K562 (cell line): ENCODE measurements around the gene PCNX3. TPM values are rescaled to one million over a fixed set of nuclear protein-coding genes. Genes with fewer than 3 reads are reported as not detected.

Experiments used
- ARID1B ChIP-seq: fragments of 450-650 bp; IDR thresholded peaks from 2 replicates; pipeline ENCODE4 v1.6.1; 2016; ENCODE audit warnings: antibody characterized with exemption, mild to moderate bottlenecking, inconsistent platforms
- ASH1L ChIP-seq: fragments of 450-650 bp; IDR thresholded peaks from 2 replicates; pipeline ENCODE4 v1.6.1; 2018; ENCODE audit warnings: borderline replicate concordance, mild to moderate bottlenecking, low read depth; ENCODE audit not compliant: partially characterized antibody
- BMI1 ChIP-seq: fragments of 150-350 bp; IDR thresholded peaks from 2 replicates; pipeline ENCODE4 v1.6.1; 2014; ENCODE audit warnings: low read length
- CEBPB ChIP-seq: fragments of 450-650 bp; IDR thresholded peaks from 2 replicates; pipeline ENCODE4 v1.6.1; 2016; ENCODE audit warnings: missing genetic modification characterization, missing compliant biosample characterization
- CHD2 ChIP-seq: IDR thresholded peaks from 2 replicates; pipeline ENCODE4 v1.6.1; 2011; ENCODE audit warnings: low read depth, low read length
- CREB5 ChIP-seq: fragments of 250-450 bp; sonication (Bioruptor Pico); IDR thresholded peaks from 2 replicates; pipeline ENCODE4 v1.5.0; 2020; ENCODE audit warnings: mild to moderate bottlenecking
- DMBX1 ChIP-seq: fragments of 250-450 bp; sonication (Bioruptor Pico); IDR thresholded peaks from 2 replicates; pipeline ENCODE4 v1.8.0; 2022; ENCODE audit warnings: inconsistent platforms, mild to moderate bottlenecking, moderate library complexity, borderline replicate concordance
- ELK1 ChIP-seq: sonication (generic); formaldehyde crosslinking; IDR thresholded peaks from 2 replicates; pipeline ENCODE4 v1.8.1; 2022; ENCODE audit warnings: missing genetic modification reagents
- FOXJ3 ChIP-seq: sonication (generic); formaldehyde crosslinking; IDR thresholded peaks from 2 replicates; pipeline ENCODE4 v1.4.0; 2020; ENCODE audit warnings: mild to moderate bottlenecking, missing genetic modification reagents
- MLX ChIP-seq, 2 experiments: fragments of 450-650 bp in 1 of 2; sonication (generic) in 1 of 2; formaldehyde crosslinking; conservative IDR thresholded peaks; 2 replicates each; pipeline versions ENCODE4 v1.4.0 to v1.8.1; 2020 to 2022; ENCODE audit warnings: mild to moderate bottlenecking in 1 of 2, missing genetic modification reagents in 1 of 2
- MYC ChIP-seq, 2 experiments: fragments of 250-450 bp in 1 of 2; sonication (Bioruptor Pico) in 1 of 2; IDR thresholded peaks; 2 replicates each; pipeline versions ENCODE4 v1.5.1 to v1.6.1; 2012 to 2021; ENCODE audit warnings: low read depth in 2 of 2, borderline replicate concordance in 1 of 2, improper control_type of control experiment in 1 of 2, low read length in 1 of 2, mild to moderate bottlenecking in 1 of 2, moderate library complexity in 1 of 2
- NFATC3 ChIP-seq: fragments of 450-650 bp; IDR thresholded peaks from 2 replicates; pipeline ENCODE4 v1.6.1; 2017; ENCODE audit warnings: mild to moderate bottlenecking
- PREB ChIP-seq: sonication (generic); formaldehyde crosslinking; IDR thresholded peaks from 2 replicates; pipeline ENCODE4 v1.8.1; 2023; ENCODE audit warnings: mild to moderate bottlenecking, missing genetic modification reagents
- RFX7 ChIP-seq: fragments of 250-450 bp; sonication (Bioruptor Pico); IDR thresholded peaks from 2 replicates; pipeline ENCODE4 v1.5.1; 2021; ENCODE audit warnings: mild to moderate bottlenecking
- SP2 ChIP-seq: IDR thresholded peaks from 2 replicates; pipeline ENCODE4 v1.6.1; 2011; ENCODE audit warnings: mild to moderate bottlenecking, low read depth, low read length, moderate library complexity; ENCODE audit not compliant: poor library complexity, severe bottlenecking; ENCODE audit errors: extremely low read depth
- ZFP1 ChIP-seq: fragments of 450-650 bp; formaldehyde crosslinking; IDR thresholded peaks from 2 replicates; pipeline ENCODE4 v1.4.0; 2020; ENCODE audit warnings: mild to moderate bottlenecking, mixed read lengths
- ZNF511 ChIP-seq: sonication (generic); formaldehyde crosslinking; IDR thresholded peaks from 2 replicates; pipeline ENCODE4 v1.8.0; 2022; ENCODE audit warnings: mild to moderate bottlenecking, missing genetic modification reagents
- ZNF518B ChIP-seq: fragments of 250-450 bp; sonication (Bioruptor Pico); IDR thresholded peaks from 2 replicates; pipeline ENCODE4 v1.5.0; 2021; ENCODE audit warnings: mild to moderate bottlenecking, moderate library complexity
- ZNF764 ChIP-seq: fragments of 250-450 bp; sonication (Bioruptor Pico); IDR thresholded peaks from 2 replicates; pipeline ENCODE4 v1.4.0; 2020; ENCODE audit warnings: low read depth, mild to moderate bottlenecking, moderate library complexity
- polyA plus RNA-seq, 8 experiments: library from polyadenylated mRNA; depleted of rRNA in 4 of 8; stranded (reverse) in 5 of 8; unstranded in 3 of 8; fragments of >200 nt; fragmentation: Nextera tagmentation in 2 of 8; fragmentation: Illumina TruSeq in 1 of 8; extraction: Ambion mirVana in 2 of 8; extraction: Trizol in 1 of 8; gene quantifications; 2 replicates each; pipeline versions ENCODE4 v1.2.1 to v1.2.3, GENCODE V29; 2011 to 2014; ENCODE audit warnings: inconsistent platforms in 1 of 8, missing spikeins in 1 of 8
- total RNA-seq, 7 experiments: library from RNA; depleted of rRNA in 6 of 7; stranded (reverse); fragments of >200 nt in 6 of 7; fragmentation: Illumina TruSeq in 2 of 7; extraction: Trizol in 2 of 7; gene quantifications; 2 replicates each; pipeline versions ENCODE4 v1.2.1 to v1.2.3, GENCODE V29; 2011 to 2021; ENCODE audit warnings: low replicate concordance in 1 of 7

PCNX3 gene
- total and polyA plus RNA-seq, 9 of the 15 experiments (the other 6 are each of a cell fraction or from before 2014, with no cell fraction given), result 0.11 to 47.8 (median 12.8) TPM

GRCh38 chr11:65615229-65615949 lies at the start of gene PCNX3 (continued):
- TF ChIP-seq CREB5, result no peak
- TF ChIP-seq SP2, result peak; percentile 82
- TF ChIP-seq ARID1B, result no peak
- no peak for TF ChIP-seq ZFP1 (CRISPR knock-in tag)
- no peak for TF ChIP-seq FOXJ3 (CRISPR knock-in tag)
- TF ChIP-seq CHD2, result peak; percentile 88
- TF ChIP-seq ZNF518B, result no peak
- no peak for TF ChIP-seq MLX (CRISPR knock-in tag; conservative IDR thresholded peaks at IDR 0.05)
- TF ChIP-seq ZNF764 (CRISPR knock-in tag), result no peak
- peak; percentile 11 for TF ChIP-seq MYC (IDR thresholded peaks at IDR 0.05; ENCODE audit: low read depth, low read length)
- peak; percentile 66; the same call in 1 of the 2 replicates for TF ChIP-seq MYC (CRISPR knock-in tag; IDR thresholded peaks at IDR 0.05; ENCODE audit: borderline replicate concordance, low read depth)
- peak; percentile 92 for TF ChIP-seq ASH1L
- TF ChIP-seq PREB, result no peak
- no peak for TF ChIP-seq ELK1 (CRISPR knock-in tag)
- no peak for TF ChIP-seq NFATC3
- no peak for TF ChIP-seq CEBPB (tag)
- no peak for TF ChIP-seq RFX7 (CRISPR knock-in tag)
- TF ChIP-seq DMBX1 (CRISPR knock-in tag), result no peak
- 0 out of 2 replicates have a peak, but pooled peaks have one; percentile 65 for TF ChIP-seq ZNF511 (CRISPR knock-in tag)
- no peak for TF ChIP-seq BMI1
